ENCODE data around the gene USF1.
"Not testable (repeated sequence)": the region's sequence is repeated elsewhere in the genome, so short reads cannot be mapped to it uniquely, and the experiment has no call there.

The USF1 gene

GRCh38 chr1:161032409-161032808, 13.4 kb downstream of the USF1 start:
- Histone ChIP-seq H3K4me1 (ENCODE audit: control insufficient read depth in 1 of 2, insufficient read depth in 1 of 2, low read depth in 1 of 2, low read length in 1 of 2) (peaks cover 17 to 21% of the 10 kb centered on the region in 2 experiments), H3K27me3 (no peaks in the 10 kb centered on the region), H3K27ac (peak overlapping the region; percentile 48), H3K4me3 (ENCODE audit: low read depth in 1 of 2, low read length in 1 of 2) (no peak overlapping the region), H3K9me3 (no peaks in the 10 kb centered on the region), H3K36me3 (no peaks in the 10 kb centered on the region)
- TF ChIP-seq CTCF (IDR thresholded peaks at IDR 0.05): no peak

GRCh38 chr1:161031874-161032273, 13.9 kb downstream of the USF1 start:
- TF ChIP-seq CTCF (IDR thresholded peaks at IDR 0.05): no peak
- Histone ChIP-seq H3K27ac (peak overlapping the region; percentile 48), H3K9me3 (no peaks in the 10 kb centered on the region), H3K4me3 (ENCODE audit: low read depth in 1 of 2, low read length in 1 of 2) (no peak overlapping the region), H3K36me3 (no peaks in the 10 kb centered on the region), H3K27me3 (no peaks in the 10 kb centered on the region), H3K4me1 (ENCODE audit: control insufficient read depth in 1 of 2, insufficient read depth in 1 of 2, low read depth in 1 of 2, low read length in 1 of 2) (peaks cover 13 to 20% of the 10 kb centered on the region in 2 experiments)

- not testable (repeated sequence) for H3K27ac ChIP-seq; H3K27me3 ChIP-seq; H3K4me3 ChIP-seq (ENCODE audit: low read depth in 1 of 2, low read length in 1 of 2); H3K36me3 ChIP-seq; H3K9me3 ChIP-seq
- peaks cover 20 to 22% of the 10 kb centered on the region in 2 experiments for H3K4me1 ChIP-seq (ENCODE audit: control insufficient read depth in 1 of 2, insufficient read depth in 1 of 2, low read depth in 1 of 2, low read length in 1 of 2)
Measured at GRCh38 chr1:161029466-161029865, 16.3 kb downstream of the USF1 start.

- H3K27ac ChIP-seq, H3K27me3 ChIP-seq: not testable (repeated sequence)
- peaks cover 7 to 13% of the 10 kb centered on the region in 2 experiments for H3K4me1 ChIP-seq (ENCODE audit: control insufficient read depth in 1 of 2, insufficient read depth in 1 of 2, low read depth in 1 of 2, low read length in 1 of 2)
Measured at GRCh38 chr1:161026954-161027353, 18.8 kb downstream of the USF1 start.

GRCh38 chr1:161022432-161022831, 23.3 kb downstream of the USF1 start:
- not testable (repeated sequence) for H3K27me3 ChIP-seq; H3K4me3 ChIP-seq (ENCODE audit: low read depth in 1 of 2, low read length in 1 of 2); H3K36me3 ChIP-seq; H3K9me3 ChIP-seq
- Histone ChIP-seq H3K27ac (peak overlapping the region; percentile 95), H3K4me1 (ENCODE audit: control insufficient read depth in 1 of 2, insufficient read depth in 1 of 2, low read depth in 1 of 2, low read length in 1 of 2) (peaks cover 42 to 52% of the 10 kb centered on the region in 2 experiments)

More at GRCh38 chr1:161026954-161027353, 18.8 kb downstream of the USF1 start:
- not testable (repeated sequence) for H3K9me3 ChIP-seq; H3K4me3 ChIP-seq (ENCODE audit: low read depth in 1 of 2, low read length in 1 of 2); H3K36me3 ChIP-seq

GRCh38 chr1:161021970-161022353, 23.8 kb downstream of the USF1 start:
- Histone ChIP-seq H3K27me3 (no peaks in the 10 kb centered on the region), H3K9me3 (no peaks in the 10 kb centered on the region), H3K4me1 (ENCODE audit: control insufficient read depth in 1 of 2, insufficient read depth in 1 of 2, low read depth in 1 of 2, low read length in 1 of 2) (peaks cover 47 to 56% of the 10 kb centered on the region in 2 experiments), H3K4me3 (ENCODE audit: low read depth in 1 of 2, low read length in 1 of 2) (peak overlapping the region; percentile 90 to 91), H3K36me3 (no peaks in the 10 kb centered on the region), H3K27ac (peak overlapping the region; percentile 95)
- no peak for TF ChIP-seq CTCF (IDR thresholded peaks at IDR 0.05)

GRCh38 chr1:161021165-161021969, 24.4 kb downstream of the USF1 start:
- Histone ChIP-seq H3K27ac (peak overlapping the region; percentile 95), H3K36me3 (no peaks in the 10 kb centered on the region), H3K4me3 (ENCODE audit: low read depth in 1 of 2, low read length in 1 of 2) (peak overlapping the region; percentile 90 to 91), H3K27me3 (no peaks in the 10 kb centered on the region), H3K9me3 (no peaks in the 10 kb centered on the region), H3K4me1 (ENCODE audit: control insufficient read depth in 1 of 2, insufficient read depth in 1 of 2, low read depth in 1 of 2, low read length in 1 of 2) (peaks cover 50 to 60% of the 10 kb centered on the region in 2 experiments)
- TF ChIP-seq CTCF (IDR thresholded peaks at IDR 0.05): no peak
